BJ (cell line): ENCODE results near the gene TIMP2. TPM values are rescaled to one million over a fixed set of nuclear protein-coding genes. Genes with fewer than 3 reads are reported as not detected.

Source experiments
- CTCF ChIA-PET: fragments of 350-600 bp; formaldehyde crosslinking; extraction: SDS; loops from one replicate; lab custom pipeline; 2021; ENCODE audit warnings: antibody characterized with exemption, inconsistent platforms; lab: Yijun Ruan, JAX
- POLR2A ChIA-PET: fragments of 300-600 bp; sonication (Branson Sonifier 250); formaldehyde crosslinking; extraction: SDS; loops from one replicate; lab custom pipeline; 2021; ENCODE audit warnings: antibody characterized with exemption; lab: Charles Lee
- DNase-seq: peaks from one replicate; pipeline ENCODE4 v3.0.0-alpha.2; 2011; ENCODE audit warnings: low read depth
- H3K27me3 ChIP-seq: 2 replicates; pipeline ENCODE4 v1.6.0; 2011; ENCODE audit warnings: low read length; ENCODE audit not compliant: control insufficient read depth, insufficient read depth
- H3K36me3 ChIP-seq: 2 replicates; pipeline ENCODE4 v1.5.1; 2011; ENCODE audit warnings: low read length; ENCODE audit not compliant: control insufficient read depth, insufficient read depth
- H3K4me3 ChIP-seq: 2 replicates; pipeline ENCODE4 v1.5.1; 2011; ENCODE audit warnings: low read depth, mild to moderate bottlenecking, control low read depth, low read length
- CTCF ChIP-seq: IDR thresholded peaks from 2 replicates; pipeline ENCODE4 v1.5.1; 2011; ENCODE audit warnings: low read depth, mild to moderate bottlenecking, control low read depth, inconsistent platforms, low read length, moderate library complexity; ENCODE audit not compliant: insufficient read depth
- polyA plus RNA-seq: library from polyadenylated mRNA; depleted of rRNA; stranded (reverse); fragments of >200 nt; gene quantifications from 2 replicates; pipeline ENCODE4 v1.2.3, GENCODE V29; 2011

Gene TIMP2
- polyA plus RNA-seq, 1 experiment, result 361 TPM

GRCh38 chr17:78899361-78900260 is 25.6 kb downstream of the TIMP2 start:
- POLR2A ChIA-PET, result no interaction called here
- no peak for DNase-seq

GRCh38 chr17:78898947-78899346 is 26.2 kb downstream of the TIMP2 start:
- POLR2A ChIA-PET, result no interaction called here
- H3K27me3 ChIP-seq, result no peaks in the 10 kb centered on the region
- no peak for DNase-seq
- H3K4me3 ChIP-seq, result no peak overlapping the region
- peaks cover 22% of the 10 kb centered on the region for H3K36me3 ChIP-seq
- TF ChIP-seq CTCF, result no peak
- CTCF ChIA-PET, result no interaction called here

More at GRCh38 chr17:78899361-78900260, 25.6 kb downstream of the TIMP2 start:
- TF ChIP-seq CTCF, result no peak
- no peak overlapping the region for H3K4me3 ChIP-seq
- peaks cover 23% of the 10 kb centered on the region for H3K36me3 ChIP-seq
- CTCF ChIA-PET, result interaction anchor here (0.7 to 1.0 kb wide), 2 partner anchors 16 to 72 kb away, joined by 4 to 5 read pairs; no protein-coding TSS in a partner anchor
- no peaks in the 10 kb centered on the region for H3K27me3 ChIP-seq

GRCh38 chr17:78898075-78898836 is 26.9 kb downstream of the TIMP2 start:
- no peak for TF ChIP-seq CTCF
- ChIA-PET POLR2A (no interaction called here), CTCF (no interaction called here)
- Histone ChIP-seq H3K4me3 (no peak overlapping the region), H3K36me3 (peaks cover 20% of the 10 kb centered on the region), H3K27me3 (no peaks in the 10 kb centered on the region)
- no peak for DNase-seq

DNA sequence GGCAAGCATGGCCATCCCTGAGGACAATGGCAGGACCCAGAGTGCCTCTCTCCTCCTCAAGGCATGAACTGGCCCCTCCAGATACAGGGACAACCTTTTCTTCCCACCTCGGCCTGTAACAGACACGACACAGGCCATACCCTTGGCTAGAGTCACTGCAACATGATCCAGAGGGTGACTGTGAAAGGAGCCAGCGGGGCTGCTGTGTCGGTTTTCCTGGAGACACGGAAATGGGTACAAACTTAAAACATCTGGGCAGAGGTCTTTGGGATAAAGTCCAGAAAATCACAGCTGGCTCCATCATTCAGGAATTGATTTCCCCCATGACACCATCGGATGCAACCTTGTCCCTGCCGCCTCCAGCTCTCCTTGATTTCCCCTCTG is 27.5 kb downstream of the TIMP2 start:
- ChIA-PET CTCF (no interaction called here), POLR2A (no interaction called here)
- Histone ChIP-seq H3K36me3 (peaks cover 20% of the 10 kb centered on the region), H3K4me3 (no peak overlapping the region), H3K27me3 (no peaks in the 10 kb centered on the region)
- no peak for TF ChIP-seq CTCF
- DNase-seq, result no peak
